ENCODE data around the gene TBX4.

DNA sequence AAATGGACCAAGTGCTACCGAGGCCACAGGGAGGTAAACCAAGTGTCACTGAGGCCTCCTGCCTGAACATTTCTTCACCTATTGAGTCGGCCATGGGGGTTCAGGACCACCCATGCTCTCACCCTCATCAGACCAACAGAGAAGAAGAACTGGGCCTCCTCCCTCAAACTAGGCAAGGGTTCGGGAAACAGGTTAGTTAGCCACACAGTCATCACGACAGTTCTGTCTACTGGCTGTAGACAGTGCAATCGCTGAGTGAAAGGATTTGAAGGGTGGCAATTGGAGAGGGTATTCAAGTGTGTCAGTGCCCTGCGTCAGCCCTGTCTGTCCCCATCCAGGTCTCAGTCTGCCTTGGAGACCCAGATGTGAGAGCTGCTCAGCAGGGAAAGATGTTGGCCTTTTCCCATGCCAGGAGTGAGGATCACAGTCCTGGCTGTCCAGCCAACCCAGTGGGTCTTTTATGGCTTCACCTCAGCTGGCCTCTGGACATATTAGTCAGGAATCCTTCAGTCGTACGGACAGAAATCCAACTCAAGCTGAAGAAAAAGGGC, 32.7 kb upstream of the TBX4 start:
- TF ChIP-seq, protein P1, sequence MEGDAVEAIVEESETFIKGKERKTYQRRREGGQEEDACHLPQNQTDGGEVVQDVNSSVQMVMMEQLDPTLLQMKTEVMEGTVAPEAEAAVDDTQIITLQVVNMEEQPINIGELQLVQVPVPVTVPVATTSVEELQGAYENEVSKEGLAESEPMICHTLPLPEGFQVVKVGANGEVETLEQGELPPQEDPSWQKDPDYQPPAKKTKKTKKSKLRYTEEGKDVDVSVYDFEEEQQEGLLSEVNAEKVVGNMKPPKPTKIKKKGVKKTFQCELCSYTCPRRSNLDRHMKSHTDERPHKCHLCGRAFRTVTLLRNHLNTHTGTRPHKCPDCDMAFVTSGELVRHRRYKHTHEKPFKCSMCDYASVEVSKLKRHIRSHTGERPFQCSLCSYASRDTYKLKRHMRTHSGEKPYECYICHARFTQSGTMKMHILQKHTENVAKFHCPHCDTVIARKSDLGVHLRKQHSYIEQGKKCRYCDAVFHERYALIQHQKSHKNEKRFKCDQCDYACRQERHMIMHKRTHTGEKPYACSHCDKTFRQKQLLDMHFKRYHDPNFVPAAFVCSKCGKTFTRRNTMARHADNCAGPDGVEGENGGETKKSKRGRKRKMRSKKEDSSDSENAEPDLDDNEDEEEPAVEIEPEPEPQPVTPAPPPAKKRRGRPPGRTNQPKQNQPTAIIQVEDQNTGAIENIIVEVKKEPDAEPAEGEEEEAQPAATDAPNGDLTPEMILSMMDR (conservative IDR thresholded peaks at IDR 0.05): no peak
- no peak for TF ChIP-seq EZH2 (IDR thresholded peaks at IDR 0.05; ENCODE audit: low read depth)

All from PC-9 (cell line).